WTC11 (cell line): ENCODE data around the gene TMEM164. TPM values are rescaled to one million over a fixed set of nuclear protein-coding genes. Genes with fewer than 3 reads are reported as not detected.

Experiments
- ATAC-seq: fragments of 200-7000 bp; cut with Tn5 transposase; 2 replicates; pipeline ENCODE4 v1.10.0; 2021; ENCODE audit warnings: mild to moderate bottlenecking, moderate library complexity
- CTCF ChIA-PET: fragments of 300-600 bp; sonication (Branson Sonifier 250); formaldehyde crosslinking; loops from one replicate; lab custom pipeline; 2021; ENCODE audit warnings: antibody characterized with exemption; lab: Charles Lee
- POLR2A ChIA-PET: fragments of 350-600 bp; sonication (Branson Sonifier 250); formaldehyde crosslinking; loops from one replicate; lab custom pipeline; 2021; ENCODE audit warnings: antibody characterized with exemption; lab: Charles Lee
- DNase-seq: peaks from one replicate; pipeline ENCODE4 v3.0.0; 2021; ENCODE audit warnings: low spot score
- H3K27ac Mint-ChIP-seq: 2 replicates; pipeline ENCODE4 v1.8.0; 2021; ENCODE audit warnings: mixed read lengths
- H3K27me3 Mint-ChIP-seq: 2 replicates; pipeline ENCODE4 v1.8.0; 2021; ENCODE audit warnings: low read depth, mild to moderate bottlenecking, moderate library complexity, mixed read lengths
- H3K36me3 Mint-ChIP-seq: 2 replicates; pipeline ENCODE4 v1.8.0; 2021; ENCODE audit warnings: mixed read lengths
- H3K4me1 Mint-ChIP-seq: 2 replicates; pipeline ENCODE4 v1.8.0; 2022; ENCODE audit warnings: mixed read lengths
- H3K4me3 Mint-ChIP-seq: 2 replicates; pipeline ENCODE4 v1.8.0; 2021; ENCODE audit warnings: mild to moderate bottlenecking, moderate library complexity, mixed read lengths
- H3K9me3 Mint-ChIP-seq: 2 replicates; pipeline ENCODE4 v1.8.0; 2021; ENCODE audit warnings: mixed read lengths
- AFF4 ChIP-seq: sonication (generic); formaldehyde crosslinking; IDR thresholded peaks from 2 replicates; pipeline ENCODE4 v1.8.1; 2023; ENCODE audit warnings: mild to moderate bottlenecking, missing genetic modification reagents, borderline replicate concordance
- ATF3 ChIP-seq: sonication (generic); formaldehyde crosslinking; conservative IDR thresholded peaks from 2 replicates; pipeline ENCODE4 v1.8.1; 2022; ENCODE audit warnings: mild to moderate bottlenecking, missing genetic modification reagents
- ERG ChIP-seq: fragments of 250-450 bp; sonication (Bioruptor Pico); IDR thresholded peaks from 2 replicates; pipeline ENCODE4 v1.8.0; 2021; ENCODE audit warnings: mild to moderate bottlenecking
- ETV6 ChIP-seq: sonication (generic); formaldehyde crosslinking; IDR thresholded peaks from 2 replicates; pipeline ENCODE4 v1.8.1; 2022; ENCODE audit warnings: mild to moderate bottlenecking, missing genetic modification reagents
- HMGA2 ChIP-seq: fragments of 250-450 bp; sonication (Bioruptor Pico); IDR thresholded peaks from 2 replicates; pipeline ENCODE4 v1.4.0; 2021; ENCODE audit warnings: mild to moderate bottlenecking, moderate library complexity
- IRF1 ChIP-seq: sonication (generic); formaldehyde crosslinking; IDR thresholded peaks from 2 replicates; pipeline ENCODE4 v1.8.0; 2023; ENCODE audit warnings: missing genetic modification reagents
- NFE2L1 ChIP-seq: sonication (generic); formaldehyde crosslinking; IDR thresholded peaks from 2 replicates; pipeline ENCODE4 v1.8.1; 2023; ENCODE audit warnings: missing genetic modification reagents
- NFYB ChIP-seq: sonication (generic); formaldehyde crosslinking; conservative IDR thresholded peaks from 2 replicates; pipeline ENCODE4 v1.8.0; 2022; ENCODE audit warnings: low read depth, missing genetic modification reagents
- NR3C1 ChIP-seq: sonication (generic); formaldehyde crosslinking; conservative IDR thresholded peaks from 2 replicates; pipeline ENCODE4 v1.8.1; 2023; ENCODE audit warnings: low read depth, mild to moderate bottlenecking, missing genetic modification reagents
- SP1 ChIP-seq: sonication (generic); formaldehyde crosslinking; conservative IDR thresholded peaks from 2 replicates; pipeline ENCODE4 v1.8.1; 2022; ENCODE audit warnings: missing genetic modification reagents
- TP53 ChIP-seq: sonication (generic); formaldehyde crosslinking; IDR thresholded peaks from 2 replicates; pipeline ENCODE4 v1.8.1; 2023; ENCODE audit warnings: mild to moderate bottlenecking, missing genetic modification reagents
- ZBTB43 ChIP-seq: sonication (generic); formaldehyde crosslinking; IDR thresholded peaks from 2 replicates; pipeline ENCODE4 v1.8.1; 2023; ENCODE audit warnings: mild to moderate bottlenecking, missing genetic modification reagents
- ZNF138 ChIP-seq: sonication (generic); formaldehyde crosslinking; conservative IDR thresholded peaks from 2 replicates; pipeline ENCODE4 v1.8.1; 2022; ENCODE audit warnings: mild to moderate bottlenecking, moderate library complexity, missing genetic modification reagents
- ZNF281 ChIP-seq: sonication (generic); formaldehyde crosslinking; IDR thresholded peaks from 2 replicates; pipeline ENCODE4 v1.8.0; 2023; ENCODE audit warnings: mild to moderate bottlenecking, missing genetic modification reagents
- ZNF671 ChIP-seq: fragments of 250-450 bp; sonication (Bioruptor Pico); IDR thresholded peaks from 2 replicates; pipeline ENCODE4 v1.8.0; 2021; ENCODE audit warnings: mild to moderate bottlenecking
- total RNA-seq: library from RNA; stranded (reverse); gene quantifications from 3 replicates; pipeline ENCODE4 v1.2.3, GENCODE V29; 2021
- TF ChIP-seq, protein P1 (sequence below): fragments of 250-450 bp; sonication (Bioruptor Pico); IDR thresholded peaks from 2 replicates; pipeline ENCODE4 v1.9.0; 2021; ENCODE audit warnings: mild to moderate bottlenecking
- TF ChIP-seq, protein P2 (sequence below): sonication (generic); formaldehyde crosslinking; IDR thresholded peaks from 2 replicates; pipeline ENCODE4 v1.8.1; 2022; ENCODE audit warnings: low read depth, mild to moderate bottlenecking, moderate library complexity, missing genetic modification reagents, borderline replicate concordance

Gene TMEM164
- total RNA-seq, 1 experiment from 2014 or later = 16.0 TPM

DNA sequence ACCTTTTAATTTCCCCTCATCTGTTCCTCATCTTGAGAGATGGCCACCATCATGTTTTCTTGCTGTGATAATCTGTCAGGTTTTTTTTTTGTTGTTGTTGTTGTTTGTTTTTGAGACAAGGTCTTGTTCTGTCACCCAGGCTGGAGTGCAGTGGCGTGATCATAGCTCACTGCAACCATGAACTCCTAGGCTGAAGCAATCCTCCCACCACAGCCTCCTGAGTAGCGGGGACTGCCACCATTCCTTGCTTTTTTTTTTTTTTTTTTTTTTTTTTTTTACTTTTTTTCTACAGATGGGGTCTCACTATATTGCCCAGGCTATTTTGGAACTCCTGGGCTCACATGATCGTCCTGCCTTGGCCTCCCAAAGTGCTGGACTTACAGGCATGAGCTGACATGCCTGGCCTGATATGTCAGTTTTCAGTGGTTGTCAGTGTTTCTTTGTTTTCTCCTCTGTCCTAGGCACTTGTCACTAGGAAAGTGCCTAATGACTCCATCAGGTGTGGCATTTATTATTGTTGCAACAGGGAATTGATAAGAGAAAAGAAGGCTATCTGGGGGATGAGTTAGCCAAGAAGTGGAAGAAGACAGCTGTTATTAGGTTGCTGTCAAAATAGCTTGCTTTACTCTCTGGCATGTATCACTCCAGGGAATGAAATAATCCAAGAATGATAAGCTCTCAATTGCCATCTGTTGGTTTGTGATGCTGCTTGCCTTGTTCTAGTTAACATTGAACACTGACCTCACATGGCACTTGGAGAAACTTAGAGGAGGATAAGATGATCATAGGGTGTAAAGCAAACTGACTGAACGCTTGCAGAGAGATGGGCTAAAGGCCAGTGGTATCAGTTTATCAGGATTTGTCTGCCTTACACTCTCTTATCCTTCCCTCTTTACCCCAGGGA is 41.7 kb downstream of the TMEM164 start:
- no peak overlapping the region for H3K27ac Mint-ChIP-seq
- no peaks in the 10 kb centered on the region for H3K27me3 Mint-ChIP-seq
- no peaks in the 10 kb centered on the region for H3K9me3 Mint-ChIP-seq
- no peaks in the 10 kb centered on the region for H3K36me3 Mint-ChIP-seq
- CTCF ChIA-PET = interaction anchor here (0.6 to 1.6 kb wide), 4 partner anchors 12 to 137 kb away, joined by 3 to 5 read pairs (median 4); no protein-coding TSS in a partner anchor
- TF ChIP-seq, protein P1, sequence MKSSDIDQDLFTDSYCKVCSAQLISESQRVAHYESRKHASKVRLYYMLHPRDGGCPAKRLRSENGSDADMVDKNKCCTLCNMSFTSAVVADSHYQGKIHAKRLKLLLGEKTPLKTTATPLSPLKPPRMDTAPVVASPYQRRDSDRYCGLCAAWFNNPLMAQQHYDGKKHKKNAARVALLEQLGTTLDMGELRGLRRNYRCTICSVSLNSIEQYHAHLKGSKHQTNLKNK (CRISPR knock-in tag) = no peak
- TF ChIP-seq ERG (no peak), ATF3 (CRISPR knock-in tag) (no peak), ZNF671 (CRISPR knock-in tag) (no peak), NR3C1 (CRISPR knock-in tag) (no peak), NFE2L1 (CRISPR knock-in tag) (no peak), IRF1 (CRISPR knock-in tag) (no peak)
- TF ChIP-seq, protein P2, sequence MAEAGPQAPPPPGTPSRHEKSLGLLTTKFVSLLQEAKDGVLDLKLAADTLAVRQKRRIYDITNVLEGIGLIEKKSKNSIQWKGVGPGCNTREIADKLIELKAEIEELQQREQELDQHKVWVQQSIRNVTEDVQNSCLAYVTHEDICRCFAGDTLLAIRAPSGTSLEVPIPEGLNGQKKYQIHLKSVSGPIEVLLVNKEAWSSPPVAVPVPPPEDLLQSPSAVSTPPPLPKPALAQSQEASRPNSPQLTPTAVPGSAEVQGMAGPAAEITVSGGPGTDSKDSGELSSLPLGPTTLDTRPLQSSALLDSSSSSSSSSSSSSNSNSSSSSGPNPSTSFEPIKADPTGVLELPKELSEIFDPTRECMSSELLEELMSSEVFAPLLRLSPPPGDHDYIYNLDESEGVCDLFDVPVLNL = no peak
- TF ChIP-seq, all 79 proteins: peak for 0
- no peak for DNase-seq
- ATAC-seq = no peak
- POLR2A ChIA-PET = no interaction called here
- no peak overlapping the region for H3K4me3 Mint-ChIP-seq
- H3K4me1 Mint-ChIP-seq = peaks cover 21% of the 10 kb centered on the region

- Mint-ChIP-seq H3K36me3 (no peaks in the 10 kb centered on the region), H3K9me3 (no peaks in the 10 kb centered on the region), H3K4me1 (peaks cover 24% of the 10 kb centered on the region), H3K27ac (no peak overlapping the region), H3K4me3 (no peak overlapping the region), H3K27me3 (no peaks in the 10 kb centered on the region)
- no peak for ATAC-seq
- no peak for DNase-seq
- CTCF ChIA-PET = interaction anchor here (1.3 to 1.6 kb wide), 4 partner anchors 13 to 155 kb away, joined by 3 to 6 read pairs (median 4); no protein-coding TSS in a partner anchor
- POLR2A ChIA-PET = no interaction called here
- no peak for TF ChIP-seq ETV6 (CRISPR knock-in tag)
- TF ChIP-seq ZNF138 (CRISPR knock-in tag) = no peak
- no peak for TF ChIP-seq SP1 (CRISPR knock-in tag)
- TF ChIP-seq TP53 (CRISPR knock-in tag) = no peak
- no peak for TF ChIP-seq ZBTB43 (CRISPR knock-in tag)
- no peak for TF ChIP-seq NFYB
- no peak for TF ChIP-seq AFF4 (CRISPR knock-in tag)
- no peak for TF ChIP-seq ZNF281
- TF ChIP-seq HMGA2 (CRISPR knock-in tag) = no peak
- TF ChIP-seq ERG = no peak
- no peak for TF ChIP-seq ZNF671 (CRISPR knock-in tag)
Measured at GRCh38 chrX:110045421-110045820, 42.5 kb downstream of the TMEM164 start.
